Prostate gland (tissue), 2 donors: ENCODE measurements around the gene SLAIN2. TPM values are rescaled to one million over a fixed set of nuclear protein-coding genes. Genes with fewer than 3 reads are reported as not detected.
"Not testable (repeated sequence)": the region's sequence is repeated elsewhere in the genome, so short reads cannot be mapped to it uniquely, and the experiment has no call there.

Experiments used
- DNase-seq: peaks from one replicate; pipeline ENCODE4 v3.0.0-alpha.2; 2019; ENCODE audit warnings: low spot score
- H3K27ac ChIP-seq, 2 donors: fragments of 200-600 bp; sonication (generic); 2 replicates each; pipeline ENCODE4 v1.5.1; 2017 to 2019
- H3K27me3 ChIP-seq: fragments of 200-600 bp; sonication (generic); replicated peaks from 2 replicates; pipeline ENCODE4 v1.5.1; 2019; ENCODE audit not compliant: insufficient read depth
- H3K36me3 ChIP-seq, 2 donors: fragments of 200-600 bp; sonication (generic); 1 replicate in 1 of 2; 2 replicates in 1 of 2; pipeline versions ENCODE4 v1.5.1 to v1.8.1; 2017 to 2019
- H3K4me1 ChIP-seq: fragments of 200-600 bp; sonication (generic); replicated peaks from 2 replicates; pipeline ENCODE4 v1.5.1; 2019
- H3K4me3 ChIP-seq, 2 donors: fragments of 200-600 bp; sonication (generic); 2 replicates each; pipeline ENCODE4 v1.5.1; 2017 to 2019
- H3K9me3 ChIP-seq: fragments of 200-600 bp; sonication (generic); 2 replicates; pipeline ENCODE4 v1.5.1; 2017
- CTCF ChIP-seq, 4 experiments: fragments of 200-600 bp in 2 of 4; fragments of 450-650 bp in 2 of 4; sonication (generic) in 2 of 4; IDR thresholded peaks; 1 replicate in 3 of 4; 2 replicates in 1 of 4; pipeline ENCODE4 v1.5.1; 2016 to 2019; ENCODE audit warnings: antibody characterized with exemption in 4 of 4, mild to moderate bottlenecking in 2 of 4, moderate library complexity in 2 of 4
- POLR2A ChIP-seq: fragments of 450-650 bp; IDR thresholded peaks from one replicate; pipeline ENCODE4 v1.6.1; 2016; ENCODE audit warnings: antibody characterized with exemption, mild to moderate bottlenecking
- POLR2AphosphoS5 ChIP-seq: sonication (generic); formaldehyde crosslinking; IDR thresholded peaks from one replicate; pipeline ENCODE4 v1.6.1; 2017; ENCODE audit warnings: antibody characterized with exemption
- WGBS: methylation state at CpG from one replicate; pipeline ENCODE4 v1.1.5; 2018; 5-methylcytosine and 5-hydroxymethylcytosine counted together
- intact Hi-C: fragments of 100-400 bp; cut with DNase I; formaldehyde crosslinking; loops from one replicate; pipeline ENCODE4 v1.14.2; 2022
- total RNA-seq, 2 donors: library from RNA; depleted of rRNA; stranded (reverse); fragments of >200 nt; gene quantifications; one replicate each; pipeline ENCODE4 v1.1.0, GENCODE V29; 2016

SLAIN2 gene
- total RNA-seq, 2 donors from 2014 or later: 95.1 to 119 TPM

GRCh38 chr4:48439988-48440387, 98.7 kb downstream of the SLAIN2 start:
- H3K27ac ChIP-seq: no peak overlapping the region
- no peak overlapping the region for H3K4me3 ChIP-seq
- DNase-seq: no peak
- 43% methylated on average over 2 of the region's 2 CpGs for WGBS
- no peaks in the 10 kb centered on the region for H3K36me3 ChIP-seq
- H3K27me3 ChIP-seq: no peaks in the 10 kb centered on the region
- intact Hi-C loops: loop anchor here (10.0 kb wide), 1 partner anchor 105 kb away; no protein-coding TSS in a partner anchor
- H3K9me3 ChIP-seq: no peaks in the 10 kb centered on the region
- H3K4me1 ChIP-seq: no peaks in the 10 kb centered on the region
- TF ChIP-seq CTCF (IDR thresholded peaks at IDR 0.05) (no peak), POLR2AphosphoS5 (no peak), POLR2A (no peak)

GRCh38 chr4:48440914-48441313, 99.6 kb downstream of the SLAIN2 start:
- not testable (repeated sequence) for H3K36me3 ChIP-seq, H3K4me3 ChIP-seq, H3K9me3 ChIP-seq, H3K4me1 ChIP-seq, DNase-seq, H3K27ac ChIP-seq, H3K27me3 ChIP-seq
- intact Hi-C loops: loop anchor here (10.0 kb wide), 1 partner anchor 104 kb away; no protein-coding TSS in a partner anchor
- 73% methylated on average over 5 of the region's 5 CpGs for WGBS

- no peak for DNase-seq
- no peak for TF ChIP-seq POLR2AphosphoS5
- peak in 3 of 4 experiments; percentile 34 to 46 (median 40) for TF ChIP-seq CTCF (IDR thresholded peaks at IDR 0.05)
- TF ChIP-seq POLR2A: no peak
- Histone ChIP-seq H3K4me1 (no peaks in the 10 kb centered on the region), H3K27me3 (no peaks in the 10 kb centered on the region), H3K36me3 (no peaks in the 10 kb centered on the region), H3K27ac (no peak overlapping the region), H3K9me3 (no peaks in the 10 kb centered on the region), H3K4me3 (no peak overlapping the region)
- WGBS: 12% methylated on average over 3 of the region's 3 CpGs
- intact Hi-C loops: loop anchor here (5.0 to 10.0 kb wide), 2 partner anchors 99 to 517 kb away; no protein-coding TSS in a partner anchor
Measured at GRCh38 chr4:48445704-48446103, 104.4 kb downstream of the SLAIN2 start.

- DNase-seq: no peak
- Histone ChIP-seq H3K27me3 (no peaks in the 10 kb centered on the region), H3K9me3 (no peaks in the 10 kb centered on the region), H3K27ac (no peak overlapping the region), H3K4me1 (no peaks in the 10 kb centered on the region), H3K4me3 (no peak overlapping the region), H3K36me3 (no peaks in the 10 kb centered on the region)
- no peak for TF ChIP-seq CTCF (IDR thresholded peaks at IDR 0.05)
- TF ChIP-seq POLR2A: no peak
- no peak for TF ChIP-seq POLR2AphosphoS5
- 96% methylated on average over 1 of the region's 1 CpG for WGBS
- intact Hi-C loops: loop anchor here (5.0 to 10.0 kb wide), 2 partner anchors 98 to 516 kb away; no protein-coding TSS in a partner anchor
Measured at GRCh38 chr4:48446642-48447041, 105.3 kb downstream of the SLAIN2 start.

- TF ChIP-seq CTCF (IDR thresholded peaks at IDR 0.05) (no peak), POLR2A (no peak), POLR2AphosphoS5 (no peak)
- H3K36me3 ChIP-seq: no peaks in the 10 kb centered on the region
- 92% methylated on average over 10 of the region's 10 CpGs for WGBS
Measured at GRCh38 chr4:48449151-48449550, 107.8 kb downstream of the SLAIN2 start.

More at GRCh38 chr4:48449151-48449550, 107.8 kb downstream of the SLAIN2 start:
- Histone ChIP-seq H3K4me1 (no peaks in the 10 kb centered on the region), H3K27me3 (no peaks in the 10 kb centered on the region), H3K9me3 (no peaks in the 10 kb centered on the region), H3K4me3 (no peak overlapping the region), H3K27ac (no peak overlapping the region)
- DNase-seq: no peak
- intact Hi-C loops: loop anchor here (5.0 to 10.0 kb wide), 2 partner anchors 96 to 513 kb away; no protein-coding TSS in a partner anchor
